ENCODE measurements around the gene APOC1.

GRCh38 chr19:44931541-44931940, 17.1 kb downstream of the APOC1 start:
- TF ChIP-seq EZH2 (IDR thresholded peaks at IDR 0.05) = no peak
- no peak for TF ChIP-seq POLR2AphosphoS5 (IDR thresholded peaks at IDR 0.05; ENCODE audit: borderline replicate concordance, low read depth, low read length)
